C4-2B (cell line): ENCODE data around the gene FBN3.

Source experiments
- H3K27ac ChIP-seq: fragments of 450-650 bp; 2 replicates; pipeline ENCODE4 v1.5.1; 2017
- CTCF ChIP-seq: fragments of 450-650 bp; conservative IDR thresholded peaks from 2 replicates; pipeline ENCODE4 v1.5.1; 2017; ENCODE audit warnings: mild to moderate bottlenecking
- ZFX ChIP-seq: fragments of 450-650 bp; IDR thresholded peaks from 2 replicates; pipeline ENCODE4 v1.6.1; 2017

Gene FBN3

GRCh38 chr19:8149261-8150094 is at the start of gene FBN3:
Gene FBN3, minus strand, starts transcription at chr19:8149592. Its CDS starts 2,112 bp downstream, at chr19:8147480.
- TF ChIP-seq ZFX: no peak
- no peak for TF ChIP-seq CTCF
- no peak within 1 kb of the TSS for H3K27ac ChIP-seq

GRCh38 chr19:8196271-8196927 is 47.0 kb upstream of the FBN3 start:
- TF ChIP-seq ZFX: no peak
- no peak for TF ChIP-seq CTCF
- no peak overlapping the region for H3K27ac ChIP-seq

GRCh38 chr19:8194528-8195267 is 45.3 kb upstream of the FBN3 start:
- no peak overlapping the region for H3K27ac ChIP-seq
- no peak for TF ChIP-seq CTCF
- TF ChIP-seq ZFX: no peak

- no peak for TF ChIP-seq CTCF
- TF ChIP-seq ZFX: no peak
- no peak overlapping the region for H3K27ac ChIP-seq
Measured at GRCh38 chr19:8192221-8192820, 42.9 kb upstream of the FBN3 start.

- no peak for TF ChIP-seq CTCF
- no peak for TF ChIP-seq ZFX
Measured at GRCh38 chr19:8185343-8186068, 36.1 kb upstream of the FBN3 start.

GRCh38 chr19:8184274-8184673 is 34.9 kb upstream of the FBN3 start:
- no peak overlapping the region for H3K27ac ChIP-seq
- TF ChIP-seq ZFX (no peak), CTCF (no peak)

More at GRCh38 chr19:8185343-8186068, 36.1 kb upstream of the FBN3 start:
- no peak overlapping the region for H3K27ac ChIP-seq
